Ascending aorta (tissue), 2 donors: ENCODE measurements around the gene STK32B. TPM values are rescaled to one million over a fixed set of nuclear protein-coding genes. Genes with fewer than 3 reads are reported as not detected.
"Not testable (repeated sequence)": the region's sequence is repeated elsewhere in the genome, so short reads cannot be mapped to it uniquely, and the experiment has no call there.

Source experiments
- DNase-seq, 2 donors: peaks; one replicate each; pipeline ENCODE4 v3.0.0-alpha.2; 2019; ENCODE audit warnings: low spot score in 2 of 2
- H3K27ac ChIP-seq, 2 donors: fragments of 200-600 bp; sonication (generic); one replicate each; pipeline ENCODE4 v1.5.1; 2016 to 2017; ENCODE audit warnings: mild to moderate bottlenecking in 1 of 2
- H3K27me3 ChIP-seq: fragments of 200-600 bp; sonication (generic); one replicate; pipeline ENCODE4 v1.5.1; 2017
- H3K36me3 ChIP-seq, 2 donors: fragments of 200-600 bp; sonication (generic); one replicate each; pipeline ENCODE4 v1.5.1; 2016
- H3K4me1 ChIP-seq, 2 donors: fragments of 200-600 bp; sonication (generic); one replicate each; pipeline ENCODE4 v1.5.1; 2016 to 2017; ENCODE audit warnings: mild to moderate bottlenecking in 1 of 2
- H3K4me3 ChIP-seq, 2 donors: fragments of 200-600 bp; sonication (generic); one replicate each; pipeline ENCODE4 v1.5.1; 2016 to 2017; ENCODE audit warnings: mild to moderate bottlenecking in 1 of 2
- H3K9me3 ChIP-seq, 2 donors: fragments of 200-600 bp; sonication (generic); one replicate each; pipeline ENCODE4 v1.5.1; 2016
- CTCF ChIP-seq, 3 experiments: fragments of 200-600 bp in 2 of 3; fragments of 450-650 bp in 1 of 3; sonication (generic) in 2 of 3; IDR thresholded peaks; one replicate each; pipeline ENCODE4 v1.5.1; 2016 to 2019; ENCODE audit warnings: antibody characterized with exemption in 3 of 3, mild to moderate bottlenecking in 1 of 3, moderate library complexity in 1 of 3
- intact Hi-C: fragments of 100-400 bp; cut with DNase I; formaldehyde crosslinking; loops from one replicate; pipeline ENCODE4 v1.15.1; 2023
- total RNA-seq: library from RNA; depleted of rRNA; stranded (reverse); fragments of >200 nt; gene quantifications from one replicate; pipeline ENCODE4 v1.1.0, GENCODE V29; 2016

STK32B gene
- total RNA-seq, 1 donor from 2014 or later, result 2.3 TPM

- no peak overlapping the region for H3K27ac ChIP-seq
- no peak for DNase-seq
- no peaks in the 10 kb centered on the region for H3K27me3 ChIP-seq
- no peaks in the 10 kb centered on the region for H3K4me1 ChIP-seq
- H3K9me3 ChIP-seq, result no peaks in the 10 kb centered on the region
- intact Hi-C loops, result no loop called here
- TF ChIP-seq CTCF (IDR thresholded peaks at IDR 0.05), result no peak
- H3K36me3 ChIP-seq, result no peaks in the 10 kb centered on the region
- no peak overlapping the region for H3K4me3 ChIP-seq
Measured at GRCh38 chr4:5249727-5250126, 198.4 kb downstream of the STK32B start.

- H3K36me3 ChIP-seq, intact Hi-C loops, H3K9me3 ChIP-seq, H3K27me3 ChIP-seq, H3K27ac ChIP-seq, H3K4me1 ChIP-seq, DNase-seq, H3K4me3 ChIP-seq: not testable (repeated sequence)
Measured at GRCh38 chr4:5250536-5250935, 199.3 kb downstream of the STK32B start.

GRCh38 chr4:5256421-5256820 is 205.1 kb downstream of the STK32B start:
- Histone ChIP-seq H3K4me3 (no peak overlapping the region), H3K9me3 (no peaks in the 10 kb centered on the region), H3K4me1 (no peaks in the 10 kb centered on the region), H3K27ac (no peak overlapping the region), H3K36me3 (no peaks in the 10 kb centered on the region), H3K27me3 (no peaks in the 10 kb centered on the region)
- DNase-seq, result no peak
- no peak for TF ChIP-seq CTCF (IDR thresholded peaks at IDR 0.05)
- intact Hi-C loops, result no loop called here

GRCh38 chr4:5257086-5257485 is 205.8 kb downstream of the STK32B start:
- H3K27me3 ChIP-seq, result no peaks in the 10 kb centered on the region
- H3K36me3 ChIP-seq, result no peaks in the 10 kb centered on the region
- H3K4me3 ChIP-seq, result no peak overlapping the region
- intact Hi-C loops, result no loop called here
- no peaks in the 10 kb centered on the region for H3K9me3 ChIP-seq
- H3K4me1 ChIP-seq, result no peaks in the 10 kb centered on the region
- DNase-seq, result no peak
- no peak overlapping the region for H3K27ac ChIP-seq
- no peak for TF ChIP-seq CTCF (IDR thresholded peaks at IDR 0.05)

- Histone ChIP-seq H3K36me3 (no peaks in the 10 kb centered on the region), H3K27ac (no peak overlapping the region), H3K4me3 (no peak overlapping the region), H3K27me3 (no peaks in the 10 kb centered on the region), H3K4me1 (no peaks in the 10 kb centered on the region), H3K9me3 (no peaks in the 10 kb centered on the region)
- intact Hi-C loops, result no loop called here
- no peak for TF ChIP-seq CTCF (IDR thresholded peaks at IDR 0.05)
- no peak for DNase-seq
Measured at GRCh38 chr4:5259471-5259870, 208.2 kb downstream of the STK32B start.

- H3K27me3 ChIP-seq, result no peaks in the 10 kb centered on the region
- no peak for TF ChIP-seq CTCF (IDR thresholded peaks at IDR 0.05)
- no peaks in the 10 kb centered on the region for H3K9me3 ChIP-seq
- H3K27ac ChIP-seq, result no peak overlapping the region
- intact Hi-C loops, result no loop called here
- no peak for DNase-seq
- H3K36me3 ChIP-seq, result no peaks in the 10 kb centered on the region
- no peak overlapping the region for H3K4me3 ChIP-seq
- H3K4me1 ChIP-seq, result no peaks in the 10 kb centered on the region
Measured at GRCh38 chr4:5260121-5260520, 208.8 kb downstream of the STK32B start.
